Type B pancreatic cell (in vitro differentiated cells): ENCODE results near the gene MMP24. TPM values are rescaled to one million over a fixed set of nuclear protein-coding genes. Genes with fewer than 3 reads are reported as not detected.

Source experiments
- DNase-seq: peaks from one replicate; pipeline ENCODE4 v3.0.0; 2021; ENCODE audit warnings: mixed read lengths; ENCODE audit not compliant: unreplicated experiment; ENCODE audit errors: extremely low spot score
- H3K27ac Mint-ChIP-seq: 2 replicates; pipeline ENCODE4 v1.8.0; 2021; ENCODE audit warnings: mild to moderate bottlenecking, mixed read lengths
- H3K27me3 Mint-ChIP-seq: 2 replicates; pipeline ENCODE4 v1.8.0; 2021; ENCODE audit warnings: mixed read lengths
- H3K36me3 Mint-ChIP-seq: 2 replicates; pipeline ENCODE4 v1.8.0; 2021; ENCODE audit warnings: mixed read lengths
- H3K4me1 Mint-ChIP-seq: one replicate; pipeline ENCODE4 v1.8.0; 2021; ENCODE audit warnings: mixed read lengths; ENCODE audit not compliant: unreplicated experiment
- H3K4me3 Mint-ChIP-seq: 2 replicates; pipeline ENCODE4 v1.8.0; 2021; ENCODE audit warnings: mild to moderate bottlenecking, mixed read lengths
- H3K9me3 Mint-ChIP-seq: 2 replicates; pipeline ENCODE4 v1.8.0; 2021; ENCODE audit warnings: mixed read lengths
- total RNA-seq: library from RNA; stranded (reverse); gene quantifications from 2 replicates; pipeline ENCODE4 v1.2.1, GENCODE V29; 2021; ENCODE audit warnings: low replicate concordance
- TF ChIP-seq, protein P1 (sequence below): fragments of 200-600 bp; sonication (generic); conservative IDR thresholded peaks from 2 replicates; pipeline ENCODE4 v1.5.0; 2021; ENCODE audit warnings: antibody characterized with exemption, mild to moderate bottlenecking

The MMP24 gene
- total RNA-seq, 1 donor from 2014 or later, result 2.6 TPM

DNA sequence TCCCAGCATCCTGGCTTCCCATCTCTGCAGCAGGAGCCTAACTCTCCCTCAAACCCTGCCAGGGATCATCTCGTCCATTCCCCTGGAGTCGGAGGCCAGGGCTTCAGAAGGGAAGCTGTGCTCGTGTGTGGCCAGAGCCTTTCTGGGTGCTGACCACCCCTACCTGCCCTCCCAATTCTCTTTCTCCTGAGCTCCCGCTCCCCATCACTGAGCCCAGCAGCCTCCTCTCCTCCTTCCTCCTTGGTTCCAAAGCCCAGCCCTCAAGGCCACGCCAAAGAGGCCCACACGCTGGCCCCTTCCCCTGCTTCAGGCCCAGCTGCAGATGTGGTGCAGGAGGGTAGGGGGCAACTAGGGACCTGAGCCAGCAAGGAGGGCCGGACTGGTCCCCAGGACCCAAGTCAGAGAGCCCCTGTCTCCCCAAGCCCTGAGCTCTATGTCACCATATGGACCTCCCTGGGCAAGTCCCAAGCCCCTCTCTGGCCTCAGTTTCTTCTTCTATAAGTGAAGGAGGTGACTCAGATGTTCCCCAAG, 64.5 kb downstream of the MMP24 start:
- Mint-ChIP-seq H3K4me1 (peaks cover 7% of the 10 kb centered on the region), H3K27me3 (no peaks in the 10 kb centered on the region), H3K36me3 (no peaks in the 10 kb centered on the region), H3K27ac (no peak overlapping the region), H3K9me3 (no peaks in the 10 kb centered on the region), H3K4me3 (no peak overlapping the region)
- no peak for DNase-seq
- TF ChIP-seq, protein P1, sequence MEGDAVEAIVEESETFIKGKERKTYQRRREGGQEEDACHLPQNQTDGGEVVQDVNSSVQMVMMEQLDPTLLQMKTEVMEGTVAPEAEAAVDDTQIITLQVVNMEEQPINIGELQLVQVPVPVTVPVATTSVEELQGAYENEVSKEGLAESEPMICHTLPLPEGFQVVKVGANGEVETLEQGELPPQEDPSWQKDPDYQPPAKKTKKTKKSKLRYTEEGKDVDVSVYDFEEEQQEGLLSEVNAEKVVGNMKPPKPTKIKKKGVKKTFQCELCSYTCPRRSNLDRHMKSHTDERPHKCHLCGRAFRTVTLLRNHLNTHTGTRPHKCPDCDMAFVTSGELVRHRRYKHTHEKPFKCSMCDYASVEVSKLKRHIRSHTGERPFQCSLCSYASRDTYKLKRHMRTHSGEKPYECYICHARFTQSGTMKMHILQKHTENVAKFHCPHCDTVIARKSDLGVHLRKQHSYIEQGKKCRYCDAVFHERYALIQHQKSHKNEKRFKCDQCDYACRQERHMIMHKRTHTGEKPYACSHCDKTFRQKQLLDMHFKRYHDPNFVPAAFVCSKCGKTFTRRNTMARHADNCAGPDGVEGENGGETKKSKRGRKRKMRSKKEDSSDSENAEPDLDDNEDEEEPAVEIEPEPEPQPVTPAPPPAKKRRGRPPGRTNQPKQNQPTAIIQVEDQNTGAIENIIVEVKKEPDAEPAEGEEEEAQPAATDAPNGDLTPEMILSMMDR, result no peak

DNA sequence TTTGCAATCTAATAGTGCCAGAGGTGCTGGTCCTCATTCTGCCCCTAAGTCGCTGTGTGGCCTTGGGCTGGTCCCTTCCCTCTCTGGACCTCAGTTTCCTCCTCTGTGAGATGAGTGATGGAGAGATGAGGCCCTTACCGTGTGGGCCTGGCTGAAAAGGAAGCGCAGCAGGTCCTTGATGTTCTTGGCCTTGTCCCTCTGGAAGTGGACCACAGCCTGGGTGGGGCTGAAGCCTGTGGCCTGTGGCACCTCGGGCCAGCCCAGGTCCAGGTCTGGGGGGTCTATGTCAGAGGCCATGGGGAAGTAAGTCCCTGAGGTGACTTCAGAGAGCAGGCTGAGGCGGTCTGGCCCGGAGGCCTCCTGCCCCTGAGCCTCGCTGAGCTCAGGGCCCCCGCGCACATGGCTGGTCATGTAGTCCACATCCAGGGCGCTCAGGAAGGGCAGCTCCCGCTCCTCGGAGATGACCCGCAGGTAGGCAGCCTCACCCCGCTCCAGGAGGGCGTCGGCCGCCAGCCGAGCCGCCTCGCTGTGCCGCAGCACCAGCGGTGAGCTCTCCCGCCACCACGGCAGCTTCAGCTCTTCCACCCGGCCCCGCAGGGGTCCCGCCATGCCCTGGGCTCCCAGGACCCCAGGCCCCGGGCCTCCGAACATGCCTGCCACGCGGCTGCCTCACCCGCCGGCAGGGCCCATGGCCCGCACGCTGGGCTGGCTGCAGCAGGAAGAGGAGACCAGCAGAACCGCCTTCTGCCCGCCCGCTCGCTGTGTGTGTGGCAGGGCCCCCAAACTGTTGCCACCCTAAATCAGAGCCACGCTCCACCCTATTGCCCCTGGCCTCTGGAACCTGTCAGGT, 65.4 kb downstream of the MMP24 start, which contains the start of gene FAM83C:
Gene FAM83C (minus strand): TSS at position 772 of the 850 bp plus-strand sequence. CDS start 121 bp downstream, at position 651.
- H3K27ac Mint-ChIP-seq, result no peak within 1 kb of the TSS
- H3K4me1 Mint-ChIP-seq, result peaks cover 4% of the 10 kb centered on the region

DNA sequence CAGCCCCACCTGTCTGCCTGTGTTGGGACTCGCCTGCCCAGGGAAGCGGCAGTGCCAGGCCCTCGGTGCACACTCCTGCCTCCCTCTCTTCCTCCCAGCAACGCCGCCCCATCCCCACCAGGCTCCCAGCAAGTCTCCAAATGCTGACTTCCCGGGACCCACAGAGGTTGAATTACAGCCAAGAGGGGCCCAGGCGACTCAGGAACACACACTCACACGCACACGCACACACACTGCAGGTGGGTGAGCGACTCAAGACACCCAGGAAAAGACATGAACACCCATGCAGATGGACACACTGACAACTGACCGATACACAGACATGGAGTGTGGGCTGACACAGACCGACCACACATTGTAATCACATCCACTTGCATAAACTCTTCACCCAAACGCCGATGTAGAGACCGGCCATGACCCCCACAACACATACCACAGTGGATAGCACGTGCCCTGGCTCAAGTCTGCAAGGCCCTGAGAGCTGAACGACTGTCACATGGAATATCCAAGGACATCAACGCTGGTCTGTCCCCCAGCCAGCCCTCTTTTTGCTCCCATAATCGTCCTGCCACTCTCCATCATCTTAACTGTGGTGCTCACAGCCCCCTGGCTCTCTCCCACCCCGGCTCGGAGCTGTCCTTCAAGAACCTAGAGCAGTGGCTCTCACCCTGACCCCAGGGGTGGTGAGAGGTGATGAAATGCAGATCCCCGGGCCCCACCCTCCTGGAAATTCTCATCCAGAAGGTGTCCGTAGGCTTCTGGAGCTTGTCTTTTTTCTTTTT, 66.2 kb downstream of the MMP24 start:
- Mint-ChIP-seq H3K4me1 (peaks cover 4% of the 10 kb centered on the region), H3K27ac (no peak overlapping the region), H3K9me3 (no peaks in the 10 kb centered on the region), H3K4me3 (no peak overlapping the region), H3K27me3 (peaks cover 4% of the 10 kb centered on the region), H3K36me3 (no peaks in the 10 kb centered on the region)
- no peak for DNase-seq
- TF ChIP-seq, protein P1, result no peak

More for the DNA sequence above, 65.4 kb downstream of the MMP24 start, which contains the start of gene FAM83C:
- H3K4me3 Mint-ChIP-seq, result no peak within 1 kb of the TSS
- no peaks in the 10 kb centered on the region for H3K9me3 Mint-ChIP-seq
- no peaks in the 10 kb centered on the region for H3K36me3 Mint-ChIP-seq
- peaks cover 4% of the 10 kb centered on the region for H3K27me3 Mint-ChIP-seq
- no peak for DNase-seq
- TF ChIP-seq, protein P1, result no peak

DNA sequence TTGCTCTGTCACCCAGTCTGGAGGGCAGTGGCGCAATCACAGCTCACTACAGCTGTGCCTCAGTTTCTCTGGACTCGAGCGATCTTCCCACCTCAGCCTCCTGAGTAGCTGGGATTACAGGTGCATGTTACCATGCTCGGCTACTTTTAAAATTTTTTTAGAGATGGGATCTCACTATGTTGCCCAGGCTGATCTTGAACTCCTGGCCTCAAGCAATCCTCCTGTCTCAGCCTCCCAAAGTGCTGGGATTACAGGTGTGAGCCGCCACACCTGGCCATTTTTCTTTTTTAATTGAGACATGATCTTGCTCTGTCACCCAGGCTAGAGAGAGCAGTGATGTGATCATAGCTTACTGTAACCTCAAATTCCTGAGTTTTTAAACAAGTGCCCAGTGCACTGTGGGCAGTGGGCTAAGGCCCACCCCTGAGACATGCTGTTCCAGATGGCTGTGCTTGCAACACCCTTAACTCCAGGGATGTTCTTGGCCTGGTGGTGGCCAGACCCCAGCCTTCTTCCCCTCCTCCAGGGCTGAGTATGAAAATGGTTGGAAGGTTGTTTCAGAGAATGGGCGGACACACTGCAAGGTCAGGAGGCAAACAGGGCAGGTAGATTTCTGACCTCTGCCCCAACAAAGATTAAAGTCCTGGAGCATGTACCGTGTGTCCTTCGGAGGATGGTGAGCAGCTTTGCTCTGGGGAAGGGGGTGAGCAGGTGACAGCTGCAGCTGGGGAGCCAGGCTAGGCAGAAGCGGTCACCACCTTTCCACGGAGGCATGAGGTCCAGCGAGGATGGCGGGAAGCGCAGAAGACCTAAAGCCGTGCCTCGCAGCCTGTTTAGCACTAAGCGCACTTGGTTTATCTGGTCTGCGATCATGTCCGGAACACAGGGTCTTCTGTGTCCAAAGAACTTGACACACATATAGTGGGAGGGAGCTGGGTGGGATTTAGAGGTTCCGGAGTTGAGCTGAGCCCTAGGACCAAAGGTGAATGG, 67.1 kb downstream of the MMP24 start:
- H3K4me1 Mint-ChIP-seq, result peaks cover 4% of the 10 kb centered on the region
- peaks cover 4% of the 10 kb centered on the region for H3K27me3 Mint-ChIP-seq
- TF ChIP-seq, protein P1, result no peak
- DNase-seq, result no peak
- H3K27ac Mint-ChIP-seq, result no peak overlapping the region
- H3K4me3 Mint-ChIP-seq, result no peak overlapping the region
- no peaks in the 10 kb centered on the region for H3K36me3 Mint-ChIP-seq
- H3K9me3 Mint-ChIP-seq, result no peaks in the 10 kb centered on the region

DNA sequence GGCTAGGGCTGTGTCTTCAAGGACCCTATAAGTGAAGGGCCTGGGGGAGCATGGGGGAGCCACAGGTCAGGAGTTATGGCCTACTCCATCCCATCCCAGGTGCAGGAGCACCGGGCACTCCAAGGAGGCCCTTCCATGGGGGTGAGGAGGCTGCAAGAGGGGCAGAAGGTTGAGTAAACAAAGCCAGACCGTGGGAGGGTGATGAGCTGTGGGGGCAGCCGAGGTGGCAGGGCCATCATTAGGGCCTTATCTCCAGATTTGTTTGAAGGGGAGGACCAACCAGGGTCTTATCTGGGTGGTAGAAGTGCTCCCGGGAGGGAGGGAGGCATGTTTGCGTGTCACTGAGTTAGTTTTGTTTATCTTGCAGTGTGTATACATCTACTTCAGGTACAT, 67.8 kb downstream of the MMP24 start:
- H3K36me3 Mint-ChIP-seq, result no peaks in the 10 kb centered on the region
- no peaks in the 10 kb centered on the region for H3K9me3 Mint-ChIP-seq
- H3K4me1 Mint-ChIP-seq, result peaks cover 4% of the 10 kb centered on the region
- H3K27ac Mint-ChIP-seq, result no peak overlapping the region
- H3K27me3 Mint-ChIP-seq, result peaks cover 4% of the 10 kb centered on the region
- TF ChIP-seq, protein P1, result no peak
- no peak for DNase-seq
- no peak overlapping the region for H3K4me3 Mint-ChIP-seq
